Liver (tissue), 5 donors: ENCODE measurements around the gene RTEL1. TPM values are rescaled to one million over a fixed set of nuclear protein-coding genes. Genes with fewer than 3 reads are reported as not detected.

Experiments used
- polyA plus RNA-seq, 2 donors: library from polyadenylated mRNA; stranded (reverse) in 1 of 2; unstranded in 1 of 2; fragments of 200-250 nt in 1 of 2; fragments of >200 nt in 1 of 2; fragmentation: Nextera tagmentation in 1 of 2; extraction: Ambion mirVana in 1 of 2; gene quantifications; one replicate each; pipeline versions ENCODE4 v1.2.1 to v1.2.3, GENCODE V29; 2013 to 2015
- small RNA-seq: library from RNA; depleted of rRNA; stranded (forward); fragments of <200 nt; gene quantifications from one replicate; pipeline ENCODE3, GENCODE V24; 2014
- total RNA-seq, 2 donors: library from RNA; depleted of rRNA; stranded (reverse); fragments of >200 nt; gene quantifications; one replicate each; pipeline ENCODE4 v1.2.3, GENCODE V29; 2014
- donor health status: healthy.
- donor health status: healthy.
- donor health status: healthy.

The RTEL1 gene
- total and polyA plus RNA-seq, 4 donors = 3.7 to 16.9 (median 7.4) TPM

Small RNA genes within 50 kb of the gene (small RNA-seq; reads per million reads assigned to genes)
- gene LIME1 (not detected), gene TNFRSF6B (not detected)

Other genes with a start within 250 kb of the RTEL1 start
- not detected for gene KCNQ2, start 185.7 kb upstream of the RTEL1 start, total RNA-seq
- not detected for gene KCNQ2, start 185.7 kb upstream of the RTEL1 start, polyA plus RNA-seq
- under 1 TPM in 1 of 2 donors, not detected in 1; 0.05 TPM for gene EEF1A2, start 159.2 kb upstream of the RTEL1 start, total RNA-seq
- under 1 TPM in 1 of 2 donors, not detected in 1; 0.12 TPM for gene EEF1A2, start 159.2 kb upstream of the RTEL1 start, polyA plus RNA-seq
- gene PPDPF, start 137.5 kb upstream of the RTEL1 start, total RNA-seq = 10 to 100 TPM; 25.1 to 25.5 TPM
- gene PPDPF, start 137.5 kb upstream of the RTEL1 start, polyA plus RNA-seq = 100 to 1,000 TPM in 1 of 2 donors, 1 to 10 TPM in 1; 8.3 to 196 TPM
- gene PTK6, start 120.9 kb upstream of the RTEL1 start, total RNA-seq = 1 to 10 TPM in 1 of 2 donors, under 1 TPM in 1; 0.05 to 1.2 TPM
- under 1 TPM; 0.11 to 0.36 TPM for gene PTK6, start 120.9 kb upstream of the RTEL1 start, polyA plus RNA-seq
- not detected for gene SRMS, start 110.6 kb upstream of the RTEL1 start, total RNA-seq
- gene SRMS, start 110.6 kb upstream of the RTEL1 start, polyA plus RNA-seq = not detected
- gene FNDC11, start 104.2 kb upstream of the RTEL1 start, total RNA-seq = under 1 TPM in 1 of 2 donors, not detected in 1; under 0.01 TPM
- under 1 TPM in 1 of 2 donors, not detected in 1; 0.01 TPM for gene FNDC11, start 104.2 kb upstream of the RTEL1 start, polyA plus RNA-seq
- gene HELZ2, start 84.1 kb upstream of the RTEL1 start, total RNA-seq = 10 to 100 TPM; 21.3 to 26.6 TPM
- 1 to 10 TPM; 3.7 to 9.6 TPM for gene HELZ2, start 84.1 kb upstream of the RTEL1 start, polyA plus RNA-seq
- 1 to 10 TPM; 6.6 to 8.6 TPM for gene GMEB2, start 31.2 kb upstream of the RTEL1 start, total RNA-seq
- 1 to 10 TPM; 1.3 to 4.0 TPM for gene GMEB2, start 31.2 kb upstream of the RTEL1 start, polyA plus RNA-seq
- gene STMN3, start 4.9 kb upstream of the RTEL1 start, total RNA-seq = 1 to 10 TPM in 1 of 2 donors, under 1 TPM in 1; 0.67 to 2.9 TPM
- gene STMN3, start 4.9 kb upstream of the RTEL1 start, polyA plus RNA-seq = 1 to 10 TPM in 1 of 2 donors, under 1 TPM in 1; 0.42 to 1.2 TPM
- gene TNFRSF6B, start 38.3 kb downstream of the RTEL1 start, total RNA-seq = under 1 TPM in 1 of 2 donors, not detected in 1; 0.09 TPM
- gene TNFRSF6B, start 38.3 kb downstream of the RTEL1 start, polyA plus RNA-seq = under 1 TPM in 1 of 2 donors, not detected in 1; 0.73 TPM
- 10 to 100 TPM; 14.2 to 21.0 TPM for gene ARFRP1, start 49.7 kb downstream of the RTEL1 start, total RNA-seq
- gene ARFRP1, start 49.7 kb downstream of the RTEL1 start, polyA plus RNA-seq = 10 to 100 TPM; 20.0 to 26.9 TPM
- 10 to 100 TPM; 10.3 to 14.7 TPM for gene ZGPAT, start 49.7 kb downstream of the RTEL1 start, total RNA-seq
- 10 to 100 TPM; 26.2 to 90.5 TPM for gene ZGPAT, start 49.7 kb downstream of the RTEL1 start, polyA plus RNA-seq
- gene LIME1, start 78.4 kb downstream of the RTEL1 start, total RNA-seq = 10 to 100 TPM; 21.2 to 50.4 TPM
- 10 to 100 TPM; 52.8 to 69.0 TPM for gene LIME1, start 78.4 kb downstream of the RTEL1 start, polyA plus RNA-seq
- gene SLC2A4RG, start 81.5 kb downstream of the RTEL1 start, total RNA-seq = 10 to 100 TPM; 22.2 to 27.9 TPM
- gene SLC2A4RG, start 81.5 kb downstream of the RTEL1 start, polyA plus RNA-seq = 10 to 100 TPM; 31.0 to 39.7 TPM
- 10 to 100 TPM in 1 of 2 donors, 1 to 10 TPM in 1; 8.2 to 12.1 TPM for gene ZBTB46, start 173.0 kb downstream of the RTEL1 start, total RNA-seq
- gene ZBTB46, start 173.0 kb downstream of the RTEL1 start, polyA plus RNA-seq = 1 to 10 TPM in 1 of 2 donors, under 1 TPM in 1; 0.79 to 1.2 TPM
- not detected for gene ABHD16B, start 203.2 kb downstream of the RTEL1 start, total RNA-seq
- under 1 TPM in 1 of 2 donors, not detected in 1; 0.10 TPM for gene ABHD16B, start 203.2 kb downstream of the RTEL1 start, polyA plus RNA-seq
- 10 to 100 TPM; 25.3 to 31.2 TPM for gene TPD52L2, start 207.0 kb downstream of the RTEL1 start, total RNA-seq
- 10 to 100 TPM; 12.3 to 33.0 TPM for gene TPD52L2, start 207.0 kb downstream of the RTEL1 start, polyA plus RNA-seq
- 10 to 100 TPM; 22.4 to 28.6 TPM for gene DNAJC5, start 236.8 kb downstream of the RTEL1 start, total RNA-seq
- gene DNAJC5, start 236.8 kb downstream of the RTEL1 start, polyA plus RNA-seq = 10 to 100 TPM in 1 of 2 donors, 1 to 10 TPM in 1; 8.2 to 15.0 TPM